Osteocyte (in vitro differentiated cells): Measurements from ENCODE around the gene CARMIL1. TPM values are rescaled to one million over a fixed set of nuclear protein-coding genes. Genes with fewer than 3 reads are reported as not detected.

Experiments
- DNase-seq: peaks from one replicate; pipeline ENCODE4 v3.0.0; 2021; ENCODE audit warnings: mixed read lengths; ENCODE audit not compliant: unreplicated experiment; ENCODE audit errors: extremely low spot score
- H3K27ac Mint-ChIP-seq: one replicate; pipeline ENCODE4 v1.8.0; 2021; ENCODE audit warnings: mild to moderate bottlenecking, mixed read lengths; ENCODE audit not compliant: unreplicated experiment
- H3K27me3 Mint-ChIP-seq: one replicate; pipeline ENCODE4 v1.8.0; 2021; ENCODE audit warnings: mixed read lengths; ENCODE audit not compliant: unreplicated experiment
- H3K36me3 Mint-ChIP-seq: one replicate; pipeline ENCODE4 v1.8.0; 2021; ENCODE audit warnings: mixed read lengths; ENCODE audit not compliant: unreplicated experiment
- H3K4me1 Mint-ChIP-seq: one replicate; pipeline ENCODE4 v1.8.0; 2021; ENCODE audit warnings: mixed read lengths; ENCODE audit not compliant: unreplicated experiment
- H3K4me3 Mint-ChIP-seq: one replicate; pipeline ENCODE4 v1.8.0; 2021; ENCODE audit warnings: mild to moderate bottlenecking, moderate library complexity, mixed read lengths; ENCODE audit not compliant: unreplicated experiment
- H3K9me3 Mint-ChIP-seq: one replicate; pipeline ENCODE4 v1.8.0; 2021; ENCODE audit warnings: mixed read lengths; ENCODE audit not compliant: unreplicated experiment
- total RNA-seq: library from RNA; stranded (reverse); gene quantifications from 2 replicates; pipeline ENCODE4 v1.2.1, GENCODE V29; 2021
- TF ChIP-seq, protein P1 (sequence below): fragments of 200-600 bp; sonication (generic); IDR thresholded peaks from 2 replicates; pipeline ENCODE4 v1.5.0; 2021; ENCODE audit warnings: antibody characterized with exemption, mild to moderate bottlenecking, moderate library complexity

CARMIL1 gene
- total RNA-seq, 1 donor from 2014 or later, result 14.9 TPM

DNA sequence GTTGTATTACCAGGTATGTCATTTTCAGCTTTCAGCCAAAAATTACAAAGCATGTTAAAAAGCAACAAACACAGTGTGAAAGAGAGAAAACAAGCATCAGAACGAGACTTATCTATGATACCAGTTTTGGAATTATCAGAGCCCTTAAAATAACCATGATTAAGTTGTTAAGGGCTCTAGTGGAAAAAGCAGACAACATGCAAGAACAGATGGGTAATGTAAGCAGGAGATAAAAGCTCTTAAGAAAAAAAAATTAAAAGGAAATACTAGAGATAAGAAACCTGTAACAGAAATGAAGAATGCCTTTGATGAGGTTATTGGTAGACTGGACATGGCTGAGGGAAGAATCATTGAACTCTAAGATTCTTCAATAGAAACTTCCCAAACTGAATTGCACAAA is 245.4 kb downstream of the CARMIL1 start:
- TF ChIP-seq, protein P1, sequence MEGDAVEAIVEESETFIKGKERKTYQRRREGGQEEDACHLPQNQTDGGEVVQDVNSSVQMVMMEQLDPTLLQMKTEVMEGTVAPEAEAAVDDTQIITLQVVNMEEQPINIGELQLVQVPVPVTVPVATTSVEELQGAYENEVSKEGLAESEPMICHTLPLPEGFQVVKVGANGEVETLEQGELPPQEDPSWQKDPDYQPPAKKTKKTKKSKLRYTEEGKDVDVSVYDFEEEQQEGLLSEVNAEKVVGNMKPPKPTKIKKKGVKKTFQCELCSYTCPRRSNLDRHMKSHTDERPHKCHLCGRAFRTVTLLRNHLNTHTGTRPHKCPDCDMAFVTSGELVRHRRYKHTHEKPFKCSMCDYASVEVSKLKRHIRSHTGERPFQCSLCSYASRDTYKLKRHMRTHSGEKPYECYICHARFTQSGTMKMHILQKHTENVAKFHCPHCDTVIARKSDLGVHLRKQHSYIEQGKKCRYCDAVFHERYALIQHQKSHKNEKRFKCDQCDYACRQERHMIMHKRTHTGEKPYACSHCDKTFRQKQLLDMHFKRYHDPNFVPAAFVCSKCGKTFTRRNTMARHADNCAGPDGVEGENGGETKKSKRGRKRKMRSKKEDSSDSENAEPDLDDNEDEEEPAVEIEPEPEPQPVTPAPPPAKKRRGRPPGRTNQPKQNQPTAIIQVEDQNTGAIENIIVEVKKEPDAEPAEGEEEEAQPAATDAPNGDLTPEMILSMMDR, result no peak
- H3K27me3 Mint-ChIP-seq, result no peaks in the 10 kb centered on the region
- peaks cover 4% of the 10 kb centered on the region for H3K4me1 Mint-ChIP-seq
- H3K27ac Mint-ChIP-seq, result no peak overlapping the region
- H3K4me3 Mint-ChIP-seq, result no peak overlapping the region
- no peak for DNase-seq
- no peaks in the 10 kb centered on the region for H3K9me3 Mint-ChIP-seq
- H3K36me3 Mint-ChIP-seq, result peaks cover 25% of the 10 kb centered on the region

- no peak for DNase-seq
- no peak overlapping the region for H3K27ac Mint-ChIP-seq
- H3K4me3 Mint-ChIP-seq, result no peak overlapping the region
- TF ChIP-seq, protein P1, result no peak
- peaks cover 4% of the 10 kb centered on the region for H3K4me1 Mint-ChIP-seq
- H3K36me3 Mint-ChIP-seq, result peaks cover 28% of the 10 kb centered on the region
- no peaks in the 10 kb centered on the region for H3K9me3 Mint-ChIP-seq
- H3K27me3 Mint-ChIP-seq, result no peaks in the 10 kb centered on the region
Measured at GRCh38 chr6:25525078-25525477, 245.9 kb downstream of the CARMIL1 start.

DNA sequence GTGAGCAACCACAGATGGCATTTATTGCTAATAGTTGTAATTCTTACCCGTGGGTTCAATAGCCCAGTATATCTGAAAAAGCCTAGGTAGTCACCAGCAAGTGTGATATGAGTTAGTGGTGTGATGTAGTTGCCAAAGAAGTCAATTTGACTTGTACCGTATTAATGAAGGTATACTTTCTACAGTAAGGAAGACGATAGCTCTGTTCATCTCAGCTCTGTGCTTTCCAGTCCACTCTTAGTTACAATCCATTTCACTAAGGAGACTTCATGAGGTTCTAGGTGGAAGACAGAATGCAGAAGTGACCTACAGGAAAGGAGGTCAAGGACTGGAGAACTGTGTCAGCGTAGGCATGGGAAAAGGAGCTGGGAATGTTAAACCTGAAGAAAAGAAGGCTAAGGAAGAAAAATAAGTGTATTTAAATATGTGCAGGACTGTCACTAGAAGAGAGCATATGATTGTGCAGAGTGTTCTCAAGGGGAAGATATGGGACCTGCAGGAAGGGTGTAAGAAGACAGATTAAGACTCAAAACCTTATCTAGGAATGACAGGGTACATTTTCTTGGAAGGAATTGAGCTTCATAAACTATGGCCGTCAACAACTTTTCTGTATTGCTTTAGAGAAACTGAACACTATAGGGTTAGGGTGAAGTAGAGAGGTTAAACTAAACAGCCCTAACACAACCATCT is 255.9 kb downstream of the CARMIL1 start:
- H3K4me3 Mint-ChIP-seq, result no peak overlapping the region
- no peaks in the 10 kb centered on the region for H3K4me1 Mint-ChIP-seq
- H3K27me3 Mint-ChIP-seq, result no peaks in the 10 kb centered on the region
- no peak for DNase-seq
- no peaks in the 10 kb centered on the region for H3K9me3 Mint-ChIP-seq
- H3K36me3 Mint-ChIP-seq, result peaks cover 25% of the 10 kb centered on the region
- TF ChIP-seq, protein P1, result no peak
- no peak overlapping the region for H3K27ac Mint-ChIP-seq

GRCh38 chr6:25535632-25536225 is 256.6 kb downstream of the CARMIL1 start:
- H3K4me1 Mint-ChIP-seq, result no peaks in the 10 kb centered on the region
- no peak overlapping the region for H3K27ac Mint-ChIP-seq
- peaks cover 29% of the 10 kb centered on the region for H3K36me3 Mint-ChIP-seq
- no peak overlapping the region for H3K4me3 Mint-ChIP-seq
- no peaks in the 10 kb centered on the region for H3K27me3 Mint-ChIP-seq
- no peaks in the 10 kb centered on the region for H3K9me3 Mint-ChIP-seq
- TF ChIP-seq, protein P1, result no peak
- DNase-seq, result no peak

DNA sequence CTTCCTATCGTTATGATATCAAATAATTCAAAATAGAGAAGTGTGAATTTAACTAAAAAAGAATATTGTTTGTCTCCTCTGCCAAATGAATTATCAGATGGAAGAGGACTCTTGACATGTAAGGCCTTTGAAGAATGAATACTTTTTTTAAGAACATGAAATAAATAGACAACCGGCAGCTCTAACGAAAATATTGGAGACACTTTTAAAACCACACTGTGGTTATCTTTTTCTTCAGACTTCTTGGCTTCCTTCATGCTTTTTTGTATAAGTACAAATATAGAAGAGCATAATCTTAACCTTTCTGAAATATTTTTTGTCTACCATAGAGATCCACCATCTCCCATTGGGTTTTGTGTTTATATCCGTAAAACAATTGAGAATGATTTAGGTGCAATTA is 257.6 kb downstream of the CARMIL1 start:
- no peak overlapping the region for H3K27ac Mint-ChIP-seq
- TF ChIP-seq, protein P1, result no peak
- no peaks in the 10 kb centered on the region for H3K27me3 Mint-ChIP-seq
- H3K9me3 Mint-ChIP-seq, result no peaks in the 10 kb centered on the region
- peaks cover 32% of the 10 kb centered on the region for H3K36me3 Mint-ChIP-seq
- no peak for DNase-seq
- H3K4me1 Mint-ChIP-seq, result no peaks in the 10 kb centered on the region
- H3K4me3 Mint-ChIP-seq, result no peak overlapping the region
